Endothelial cell of umbilical vein (primary cell): Measurements from ENCODE around the gene ZNF699. TPM values are rescaled to one million over a fixed set of nuclear protein-coding genes. Genes with fewer than 3 reads are reported as not detected.

Experiments used
- BruUV-seq: library from RNA; stranded (reverse); fragments of 400-500 nt; replicated peaks from 2 replicates; lab custom pipeline; 2021; lab: Mats Ljungman, UMichigan
- CTCF ChIA-PET: fragments of 300-600, 350-600 bp; sonication (Branson Sonifier 250); formaldehyde crosslinking; loops from one replicate; lab custom pipeline; 2021; ENCODE audit warnings: antibody characterized with exemption, inconsistent platforms; lab: Charles Lee
- POLR2A ChIA-PET: fragments of 300-600, 350-600 bp; sonication (Branson Sonifier 250); formaldehyde crosslinking; loops from one replicate; lab custom pipeline; 2021; ENCODE audit warnings: antibody characterized with exemption, inconsistent platforms; lab: Charles Lee
- DNase-seq: peaks from one replicate; pipeline ENCODE4 v3.0.0-alpha.2; 2011; ENCODE audit warnings: low read depth, low spot score
- FAIRE-seq: peaks from 2 replicates; lab custom pipeline; 2011; peaks lifted over from hg19 to GRCh38; lab: Jason Lieb, UNC
- H2AFZ ChIP-seq: 2 replicates; pipeline ENCODE4 v1.6.0; 2012; ENCODE audit warnings: low read depth, low read length, control low read depth, inconsistent platforms
- H3K27ac ChIP-seq: 2 replicates; pipeline ENCODE4 v1.5.1; 2011; ENCODE audit warnings: low read depth, mild to moderate bottlenecking, control low read depth, low read length, moderate library complexity; ENCODE audit not compliant: insufficient read depth
- H3K27me3 ChIP-seq, 2 experiments: 2 replicates each; pipeline versions ENCODE4 v1.6.0 to v1.6.1; 2011; ENCODE audit warnings: low read length in 2 of 2, mixed read lengths in 1 of 2; ENCODE audit not compliant: control insufficient read depth in 2 of 2, insufficient read depth in 2 of 2
- H3K36me3 ChIP-seq, 2 experiments: 2 replicates in 1 of 2; 3 replicates in 1 of 2; pipeline ENCODE4 v1.5.1; 2011; ENCODE audit warnings: low read length in 2 of 2, mild to moderate bottlenecking in 1 of 2, moderate library complexity in 1 of 2; ENCODE audit not compliant: control insufficient read depth in 2 of 2, insufficient read depth in 2 of 2; ENCODE audit errors: extremely low read depth in 1 of 2
- H3K4me1 ChIP-seq: 3 replicates; pipeline ENCODE4 v1.5.1; 2011; ENCODE audit warnings: mild to moderate bottlenecking, low read length; ENCODE audit not compliant: control insufficient read depth, insufficient read depth; ENCODE audit errors: extremely low read depth
- H3K4me2 ChIP-seq: 2 replicates; pipeline ENCODE4 v1.6.1; 2011; ENCODE audit warnings: low read length, control low read depth, mixed read lengths; ENCODE audit not compliant: insufficient read depth
- H3K4me3 ChIP-seq, 3 experiments: fragments of 200-600 bp in 1 of 3; sonication (generic), shearing (Covaris generic) in 1 of 3; replicated peaks in 1 of 3; 2 replicates each; pipeline ENCODE4 v1.5.1; 2011 to 2016; ENCODE audit warnings: control low read depth in 3 of 3, low read length in 3 of 3, mild to moderate bottlenecking in 2 of 3, inconsistent platforms in 1 of 3, low read depth in 1 of 3, moderate library complexity in 1 of 3; ENCODE audit not compliant: insufficient read depth in 1 of 3
- H3K79me2 ChIP-seq: 2 replicates; pipeline ENCODE4 v1.6.0; 2012; ENCODE audit warnings: low read length, inconsistent platforms; ENCODE audit not compliant: control insufficient read depth, insufficient read depth
- H3K9ac ChIP-seq: replicated peaks from 2 replicates; pipeline ENCODE3; 2011; ENCODE audit warnings: low read length, control low read depth; ENCODE audit not compliant: insufficient read depth; ENCODE audit errors: extremely low read depth
- H3K9me1 ChIP-seq: replicated peaks from 3 replicates; pipeline ENCODE4 v1.6.0; 2011; ENCODE audit warnings: mild to moderate bottlenecking, low read length; ENCODE audit not compliant: control insufficient read depth, insufficient read depth; ENCODE audit errors: extremely low read depth
- H3K9me3 ChIP-seq: replicated peaks from 2 replicates; pipeline ENCODE4 v1.5.1; 2012; ENCODE audit warnings: low read length, inconsistent platforms; ENCODE audit not compliant: control insufficient read depth, insufficient read depth
- H4K20me1 ChIP-seq: replicated peaks from 2 replicates; pipeline ENCODE3; 2011; ENCODE audit warnings: mild to moderate bottlenecking, low read length; ENCODE audit not compliant: control insufficient read depth, insufficient read depth; ENCODE audit errors: extremely low read depth
- CTCF ChIP-seq, 2 donors: IDR thresholded peaks; 1 replicate in 1 of 2; 2 replicates in 1 of 2; pipeline ENCODE4 v1.5.1; 2011; ENCODE audit warnings: low read length in 2 of 2, mild to moderate bottlenecking in 2 of 2, moderate library complexity in 2 of 2, control low read depth in 1 of 2, inconsistent platforms in 1 of 2, low read depth in 1 of 2; ENCODE audit not compliant: insufficient read depth in 1 of 2; ENCODE audit errors: extremely low read depth in 1 of 2
- EZH2 ChIP-seq: IDR thresholded peaks from 2 replicates; pipeline ENCODE4 v1.6.1; 2012; ENCODE audit warnings: borderline replicate concordance, low read depth, mild to moderate bottlenecking, moderate library complexity, low read length, inconsistent platforms; ENCODE audit not compliant: severe bottlenecking
- FOS ChIP-seq: IDR thresholded peaks from 2 replicates; pipeline ENCODE4 v1.6.1; 2011; ENCODE audit warnings: mild to moderate bottlenecking, low read length, moderate library complexity, borderline replicate concordance; ENCODE audit not compliant: insufficient read depth
- GATA2 ChIP-seq: IDR thresholded peaks from 2 replicates; pipeline ENCODE4 v1.7.0; 2011; ENCODE audit warnings: low read depth, mild to moderate bottlenecking, moderate library complexity, mixed read lengths, low read length; ENCODE audit not compliant: insufficient read length, insufficient read depth
- JUN ChIP-seq: IDR thresholded peaks from 2 replicates; pipeline ENCODE4 v1.6.1; 2011; ENCODE audit warnings: borderline replicate concordance, low read depth; ENCODE audit not compliant: insufficient read length, insufficient read depth
- MAX ChIP-seq: IDR thresholded peaks from 2 replicates; pipeline ENCODE4 v1.6.1; 2011; ENCODE audit not compliant: insufficient read depth, insufficient read length
- MYC ChIP-seq: IDR thresholded peaks from one replicate; pipeline ENCODE4 v1.6.1; 2011; ENCODE audit warnings: mild to moderate bottlenecking, low read depth, low read length
- POLR2A ChIP-seq: IDR thresholded peaks from 2 replicates; pipeline ENCODE4 v1.6.1; 2012; ENCODE audit warnings: low read depth, mild to moderate bottlenecking, control low read depth, low read length
- POLR2AphosphoS5 ChIP-seq: IDR thresholded peaks from 2 replicates; pipeline ENCODE4 v1.6.1; 2012; ENCODE audit warnings: low read depth, mild to moderate bottlenecking, control low read depth, low read length, moderate library complexity; ENCODE audit not compliant: insufficient read depth
- dilution Hi-C: fragments of 300-500 bp; cut with MboI; formaldehyde crosslinking; loops from one replicate; pipeline ENCODE4 v1.15.0; 2019; ENCODE audit warnings: low sequenced_read_pairs; ENCODE audit not compliant: extremely low pct_ligation_motif_present
- intact Hi-C: fragments of 100-400 bp; cut with micrococcal nuclease; formaldehyde crosslinking; loops from one replicate; pipeline ENCODE4 v1.10.0; 2022
- polyA plus RNA-seq, 4 experiments: library from polyadenylated mRNA; depleted of rRNA in 3 of 4; stranded (reverse) in 3 of 4; unstranded in 1 of 4; fragments of >200 nt; gene quantifications; 2 replicates each; pipeline versions ENCODE4 v1.2.1 to v1.2.3, GENCODE V29; 2011 to 2012; ENCODE audit warnings: missing spikeins in 1 of 4
- total RNA-seq: library from RNA; stranded (reverse); gene quantifications from 2 replicates; pipeline ENCODE4 v1.2.3, GENCODE V29; 2021

The ZNF699 gene
- total and polyA plus RNA-seq, 2 donors (not counting 3 experiments of a cell fraction or from before 2014, with no cell fraction given) = 0.59 to 4.7 TPM

DNA sequence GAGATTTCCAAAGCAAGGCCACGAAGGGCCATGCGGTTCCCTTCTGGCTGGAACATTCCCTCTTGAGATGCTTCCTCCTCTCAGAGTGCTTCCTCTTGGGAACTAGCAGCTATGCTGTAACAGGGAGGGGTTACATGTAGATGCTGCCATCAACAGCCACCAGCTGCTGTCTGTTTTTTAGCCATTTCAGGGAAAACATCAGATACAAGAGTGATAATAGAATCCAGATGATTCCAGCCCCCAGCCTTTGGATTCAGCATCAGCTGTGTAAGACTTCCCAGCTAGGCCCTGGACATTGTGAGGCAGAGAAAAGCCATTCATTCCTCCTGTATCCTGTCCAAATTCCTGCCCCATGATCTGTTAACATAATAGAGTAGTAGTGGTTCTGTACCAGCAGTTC lies 45.0 kb upstream of the ZNF699 start:
- TF ChIP-seq POLR2A (no peak), EZH2 (no peak), MYC (no peak), POLR2AphosphoS5 (no peak), JUN (no peak)
- dilution Hi-C loops (no loop called here), intact Hi-C loops (no loop called here)
- H3K9me1 ChIP-seq = no peaks in the 10 kb centered on the region
- H3K36me3 ChIP-seq = no peaks in the 10 kb centered on the region
- DNase-seq (no peak), FAIRE-seq (no peak)
- peaks cover 2% of the 10 kb centered on the region for H3K9me3 ChIP-seq
- no TSS peak for BruUV-seq
- H3K9ac ChIP-seq = no peak overlapping the region
- no peaks in the 10 kb centered on the region for H3K27me3 ChIP-seq
- H3K4me3 ChIP-seq = no peak overlapping the region
- no peaks in the 10 kb centered on the region for H3K79me2 ChIP-seq
- no peaks in the 10 kb centered on the region for H4K20me1 ChIP-seq
- no peaks in the 10 kb centered on the region for H3K4me1 ChIP-seq
- no peak overlapping the region for H2AFZ ChIP-seq
- CTCF ChIA-PET = no interaction called here
- POLR2A ChIA-PET = no interaction called here
- H3K4me2 ChIP-seq = no peak overlapping the region
- H3K27ac ChIP-seq = no peak overlapping the region

DNA sequence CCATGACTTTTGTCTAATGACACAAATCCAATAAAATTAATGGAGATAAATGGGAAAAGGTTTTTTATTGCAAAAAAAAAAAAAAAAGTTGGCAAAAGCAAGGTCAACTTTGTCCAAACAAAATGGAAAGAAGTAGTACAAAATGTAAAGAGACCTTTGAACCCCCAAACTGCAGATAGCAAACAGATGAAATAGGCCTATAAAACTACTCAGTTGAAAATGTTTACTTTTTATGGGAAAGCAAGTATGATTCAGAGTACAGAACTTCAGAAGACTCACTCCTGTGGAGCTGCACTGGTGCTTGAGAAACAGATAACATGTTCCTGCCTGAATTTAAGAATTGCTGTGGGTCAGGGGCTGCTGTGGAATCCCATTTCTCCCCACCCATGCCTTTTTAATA lies 43.4 kb upstream of the ZNF699 start:
- POLR2A ChIA-PET = interaction anchor here (0.6 kb wide), 1 partner anchor 1868 kb away, joined by 3 read pairs; no protein-coding TSS in a partner anchor
- dilution Hi-C loops (no loop called here), intact Hi-C loops (no loop called here)
- H4K20me1 ChIP-seq = no peaks in the 10 kb centered on the region
- no peaks in the 10 kb centered on the region for H3K79me2 ChIP-seq
- no peaks in the 10 kb centered on the region for H3K27me3 ChIP-seq
- H2AFZ ChIP-seq = no peak overlapping the region
- DNase-seq (no peak), FAIRE-seq (no peak)
- no peak overlapping the region for H3K4me2 ChIP-seq
- H3K9ac ChIP-seq = no peak overlapping the region
- no peaks in the 10 kb centered on the region for H3K36me3 ChIP-seq
- H3K9me1 ChIP-seq = no peaks in the 10 kb centered on the region
- no peak overlapping the region for H3K27ac ChIP-seq
- no peak overlapping the region for H3K4me3 ChIP-seq
- CTCF ChIA-PET = interaction anchor here (0.6 kb wide), 2 partner anchors 30 to 92 kb away, joined by 3 read pairs; no protein-coding TSS in a partner anchor
- no peaks in the 10 kb centered on the region for H3K4me1 ChIP-seq
- BruUV-seq = no TSS peak
- H3K9me3 ChIP-seq = peaks cover 3% of the 10 kb centered on the region
- TF ChIP-seq JUN (no peak), POLR2AphosphoS5 (no peak), EZH2 (no peak), CTCF (IDR thresholded peaks at IDR 0.05; ENCODE audit: extremely low read depth in 1 of 2, insufficient read depth in 1 of 2, low read depth in 1 of 2, low read length in 2 of 2) (no peak), POLR2A (no peak), MAX (no peak), GATA2 (no peak), MYC (no peak), FOS (no peak)
